ENCODE results near the gene SYCP2. TPM values are rescaled to one million over a fixed set of nuclear protein-coding genes. Genes with fewer than 3 reads are reported as not detected.

Gene SYCP2
- total RNA-seq, 1 donor from 2014 or later = 60.9 TPM

DNA sequence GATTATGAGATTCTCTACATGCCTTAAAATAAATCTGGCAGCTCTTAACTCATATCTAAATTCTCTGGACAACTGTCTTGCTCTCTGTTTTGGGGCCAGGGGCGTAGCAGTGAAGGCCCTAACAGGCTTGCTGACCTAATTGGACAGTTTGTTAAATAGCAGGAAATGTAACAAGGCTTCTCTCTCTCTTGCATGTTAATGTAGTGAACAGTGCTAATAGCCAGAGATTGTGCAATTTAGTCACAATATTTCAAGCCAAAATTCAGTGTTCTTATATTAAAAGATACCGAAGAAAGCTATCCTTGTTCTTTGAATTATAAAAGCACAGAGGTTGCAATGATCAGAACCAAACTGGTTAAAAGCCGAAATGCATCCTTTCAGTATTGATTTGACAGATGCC lies 3.7 kb upstream of the SYCP2 start:
- H3K4me3 ChIP-seq = no peak overlapping the region
- H3K27ac ChIP-seq = no peak overlapping the region
- H3K27me3 ChIP-seq = no peaks in the 10 kb centered on the region
- peaks cover 0 to 3% of the 10 kb centered on the region in 2 donors for H3K36me3 ChIP-seq
- H3K4me1 ChIP-seq = peaks cover 18 to 29% of the 10 kb centered on the region in 2 donors
- H3K9me3 ChIP-seq = no peaks in the 10 kb centered on the region
- DNase-seq (ENCODE audit: low spot score in 2 of 2) = no peak
- TF ChIP-seq, protein P1, sequence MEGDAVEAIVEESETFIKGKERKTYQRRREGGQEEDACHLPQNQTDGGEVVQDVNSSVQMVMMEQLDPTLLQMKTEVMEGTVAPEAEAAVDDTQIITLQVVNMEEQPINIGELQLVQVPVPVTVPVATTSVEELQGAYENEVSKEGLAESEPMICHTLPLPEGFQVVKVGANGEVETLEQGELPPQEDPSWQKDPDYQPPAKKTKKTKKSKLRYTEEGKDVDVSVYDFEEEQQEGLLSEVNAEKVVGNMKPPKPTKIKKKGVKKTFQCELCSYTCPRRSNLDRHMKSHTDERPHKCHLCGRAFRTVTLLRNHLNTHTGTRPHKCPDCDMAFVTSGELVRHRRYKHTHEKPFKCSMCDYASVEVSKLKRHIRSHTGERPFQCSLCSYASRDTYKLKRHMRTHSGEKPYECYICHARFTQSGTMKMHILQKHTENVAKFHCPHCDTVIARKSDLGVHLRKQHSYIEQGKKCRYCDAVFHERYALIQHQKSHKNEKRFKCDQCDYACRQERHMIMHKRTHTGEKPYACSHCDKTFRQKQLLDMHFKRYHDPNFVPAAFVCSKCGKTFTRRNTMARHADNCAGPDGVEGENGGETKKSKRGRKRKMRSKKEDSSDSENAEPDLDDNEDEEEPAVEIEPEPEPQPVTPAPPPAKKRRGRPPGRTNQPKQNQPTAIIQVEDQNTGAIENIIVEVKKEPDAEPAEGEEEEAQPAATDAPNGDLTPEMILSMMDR (IDR thresholded peaks at IDR 0.05) = no peak
- intact Hi-C loops (cut with DNase I) = loop anchor here (5.0 kb wide), 2 partner anchors 940 to 1045 kb away; no protein-coding TSS in a partner anchor

DNA sequence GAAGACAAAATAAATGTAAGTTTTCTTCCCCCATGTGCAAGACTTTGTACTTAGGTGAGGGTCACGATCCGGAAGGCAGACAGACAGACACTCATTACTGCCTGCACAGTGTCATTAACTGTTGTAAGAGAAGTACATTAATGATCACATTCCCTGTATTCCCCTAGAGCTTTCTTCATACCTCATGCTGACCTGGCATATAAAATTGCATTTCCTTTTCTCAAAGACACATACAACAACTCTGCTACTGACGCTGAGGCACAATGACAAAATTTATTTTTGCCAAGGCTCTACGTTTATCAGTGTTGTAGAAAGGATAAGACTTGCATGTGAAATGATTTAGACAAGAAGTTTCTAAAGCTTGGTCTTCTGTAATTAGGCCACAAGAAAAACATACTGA lies 3.0 kb upstream of the SYCP2 start:
- Histone ChIP-seq H3K36me3 (peaks cover 0 to 3% of the 10 kb centered on the region in 2 donors), H3K9me3 (no peaks in the 10 kb centered on the region), H3K4me3 (no peak overlapping the region), H3K27me3 (no peaks in the 10 kb centered on the region), H3K27ac (no peak overlapping the region), H3K4me1 (peaks cover 18 to 22% of the 10 kb centered on the region in 2 donors)
- intact Hi-C loops (cut with DNase I) = loop anchor here (5.0 kb wide), 2 partner anchors 939 to 1044 kb away; no protein-coding TSS in a partner anchor
- TF ChIP-seq, protein P1 (IDR thresholded peaks at IDR 0.05) = no peak
- DNase-seq (ENCODE audit: low spot score in 2 of 2) = no peak

- no peak overlapping the region for H3K27ac ChIP-seq
- intact Hi-C loops (cut with DNase I) = loop anchor here (5.0 kb wide), 2 partner anchors 938 to 1043 kb away; no protein-coding TSS in a partner anchor
- TF ChIP-seq, protein P1 (IDR thresholded peaks at IDR 0.05) = no peak
- H3K4me3 ChIP-seq = no peak overlapping the region
- no peak for DNase-seq (ENCODE audit: low spot score in 2 of 2)
- peaks cover 17 to 18% of the 10 kb centered on the region in 2 donors for H3K4me1 ChIP-seq
- peaks cover 0 to 3% of the 10 kb centered on the region in 2 donors for H3K36me3 ChIP-seq
- no peaks in the 10 kb centered on the region for H3K27me3 ChIP-seq
- H3K9me3 ChIP-seq = no peaks in the 10 kb centered on the region
Measured at GRCh38 chr20:59935457-59936185, 2.2 kb upstream of the SYCP2 start.

- intact Hi-C loops (cut with DNase I) = no loop called here
- no peaks in the 10 kb centered on the region for H3K9me3 ChIP-seq
- H3K27me3 ChIP-seq = no peaks in the 10 kb centered on the region
- TF ChIP-seq, protein P1 (IDR thresholded peaks at IDR 0.05) = peak; percentile 88 to 98 (median 97)
- DNase-seq (ENCODE audit: low spot score in 2 of 2) = peak in 1 of 2 donors; percentile 90
- H3K4me3 ChIP-seq = peak overlapping the region; percentile 63 to 94
- peaks cover 0 to 3% of the 10 kb centered on the region in 2 donors for H3K36me3 ChIP-seq
- peak overlapping the region; percentile 64 to 85 for H3K27ac ChIP-seq
- H3K4me1 ChIP-seq = peaks cover 15% of the 10 kb centered on the region in 2 donors
Measured at GRCh38 chr20:59933849-59934585, 580 bp upstream of the SYCP2 start.

- Histone ChIP-seq H3K27me3 (no peaks in the 10 kb centered on the region), H3K27ac (no peak overlapping the region), H3K36me3 (peaks cover 0 to 3% of the 10 kb centered on the region in 2 donors), H3K4me1 (peaks cover 3 to 4% of the 10 kb centered on the region in 2 donors), H3K4me3 (peak overlapping the region; percentile 63 to 94), H3K9me3 (no peaks in the 10 kb centered on the region)
- TF ChIP-seq, protein P1 (IDR thresholded peaks at IDR 0.05) = no peak
- DNase-seq (ENCODE audit: low spot score in 2 of 2) = no peak
- intact Hi-C loops (cut with DNase I) = no loop called here
Measured at GRCh38 chr20:59932616-59933295, 681 bp downstream of the SYCP2 start.
